Kidney (tissue), 14 donors: Measurements from ENCODE around the gene XDH. TPM values are rescaled to one million over a fixed set of nuclear protein-coding genes. Genes with fewer than 3 reads are reported as not detected.

Experiments
- DNase-seq, 5 donors: peaks; one replicate each; pipeline ENCODE4 v3.0.0-alpha.2; 2013 to 2020
- FAIRE-seq: peaks from 2 replicates; lab custom pipeline; 2012; peaks lifted over from hg19 to GRCh38; lab: Jason Lieb, UNC
- H3K27ac ChIP-seq, 2 donors: one replicate each; pipeline ENCODE4 v1.7.0; 2013; ENCODE audit warnings: low read depth in 2 of 2, low read length in 2 of 2, inconsistent platforms in 1 of 2
- H3K27me3 ChIP-seq: one replicate; pipeline ENCODE4 v1.7.1; 2013; ENCODE audit warnings: low read length, inconsistent platforms; ENCODE audit not compliant: control insufficient read depth, insufficient read depth
- H3K36me3 ChIP-seq, 3 donors: one replicate each; pipeline versions ENCODE4 v1.7.0 to v1.7.1; 2013; ENCODE audit warnings: low read length in 3 of 3, control low read depth in 1 of 3, inconsistent platforms in 1 of 3; ENCODE audit not compliant: insufficient read depth in 3 of 3, control insufficient read depth in 2 of 3
- H3K4me1 ChIP-seq, 3 donors: one replicate each; pipeline versions ENCODE4 v1.7.0 to v1.7.1; 2013; ENCODE audit warnings: low read length in 3 of 3, inconsistent platforms in 1 of 3, low read depth in 1 of 3; ENCODE audit not compliant: control insufficient read depth in 2 of 3, insufficient read depth in 2 of 3
- H3K4me3 ChIP-seq, 3 donors: one replicate each; pipeline versions ENCODE4 v1.7.0 to v1.8.1; 2013; ENCODE audit warnings: low read length in 3 of 3, control low read depth in 1 of 3, inconsistent platforms in 1 of 3
- H3K9ac ChIP-seq, 3 donors: one replicate each; pipeline versions ENCODE4 v1.7.0 to v1.7.1; 2013; ENCODE audit warnings: low read length in 3 of 3, control low read depth in 1 of 3, inconsistent platforms in 1 of 3
- H3K9me3 ChIP-seq, 3 donors: one replicate each; pipeline versions ENCODE4 v1.7.0 to v1.7.1; 2013; ENCODE audit warnings: low read length in 3 of 3, control low read depth in 1 of 3, inconsistent platforms in 1 of 3; ENCODE audit not compliant: control insufficient read depth in 2 of 3, insufficient read depth in 1 of 3
- CTCF ChIP-seq: IDR thresholded peaks from 3 replicates; pipeline ENCODE4 v1.5.1; 2012; ENCODE audit warnings: mild to moderate bottlenecking, moderate library complexity, borderline replicate concordance; ENCODE audit not compliant: insufficient read depth; ENCODE audit errors: extremely low read depth
- intact Hi-C: fragments of 100-400 bp; cut with DNase I; formaldehyde crosslinking; loops from one replicate; pipeline ENCODE4 v1.11.1; 2022
- polyA plus RNA-seq: library from polyadenylated mRNA; stranded (reverse); fragments of 350-450 nt; fragmentation: Illumina TruSeq; extraction: RNeasy Lipid Tissue Mini Kit (QIAGEN cat#74804); gene quantifications from one replicate; pipeline ENCODE4 v1.2.3, GENCODE V29; 2014; ENCODE audit warnings: low read depth, low replicate concordance; ENCODE audit not compliant: insufficient read depth
- total RNA-seq: library from RNA; stranded (reverse); fragmentation: NEBNext Ultra II Directional; extraction: Animal tissue kit (Norgen Biotek cat#: 25700); gene quantifications from one replicate; pipeline ENCODE4 v1.2.1, GENCODE V29; 2021
- donor health status: control.
- donor health status: control.
- donor health status: control.
- donor health status: control.
- donor health status: control.
- donor health status: DM: yes; HTN: yes; CAD: no.
- donor health status: Normal renal cell carcinoma (clear cell type).

XDH gene
- total and polyA plus RNA-seq, 2 donors from 2014 or later: 3.1 TPM; not detected in 1

- intact Hi-C loops: no loop called here
- H3K9me3 ChIP-seq: no peaks in the 10 kb centered on the region
- no peaks in the 10 kb centered on the region for H3K4me1 ChIP-seq
- no peak overlapping the region for H3K4me3 ChIP-seq
- no peak for TF ChIP-seq CTCF
- no peaks in the 10 kb centered on the region for H3K36me3 ChIP-seq
- FAIRE-seq: no peak
- DNase-seq: no peak
- H3K9ac ChIP-seq: no peak overlapping the region
- H3K27me3 ChIP-seq: no peaks in the 10 kb centered on the region
- H3K27ac ChIP-seq: no peak overlapping the region
Measured at GRCh38 chr2:31387850-31388249, 26.7 kb downstream of the XDH start.

DNA sequence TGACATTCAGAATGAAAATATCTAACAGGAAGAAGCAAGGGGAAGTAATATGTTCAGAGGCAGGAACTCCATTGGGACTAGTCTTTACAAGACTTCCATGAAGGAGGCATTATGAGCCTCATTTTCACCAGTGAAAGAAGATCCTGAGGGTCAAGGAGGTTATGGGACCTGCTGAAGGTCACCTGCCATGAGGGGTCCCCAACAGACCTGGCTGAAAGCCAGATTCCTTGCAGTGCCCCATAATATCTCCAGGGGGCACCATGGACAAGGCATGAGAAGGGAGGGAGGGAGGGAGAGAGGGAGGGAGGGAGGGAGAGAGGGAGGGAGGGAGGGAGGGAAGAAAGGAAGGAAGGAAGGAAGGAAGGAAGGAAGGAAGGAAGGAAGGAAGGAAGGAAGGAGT, 27.9 kb downstream of the XDH start:
- Histone ChIP-seq H3K4me3 (no peak overlapping the region), H3K9ac (no peak overlapping the region), H3K36me3 (no peaks in the 10 kb centered on the region), H3K4me1 (no peaks in the 10 kb centered on the region), H3K27ac (no peak overlapping the region), H3K27me3 (no peaks in the 10 kb centered on the region), H3K9me3 (no peaks in the 10 kb centered on the region)
- no peak for TF ChIP-seq CTCF
- FAIRE-seq (no peak), DNase-seq (peak in 1 of 5 donors; percentile 23)
- intact Hi-C loops: no loop called here

DNA sequence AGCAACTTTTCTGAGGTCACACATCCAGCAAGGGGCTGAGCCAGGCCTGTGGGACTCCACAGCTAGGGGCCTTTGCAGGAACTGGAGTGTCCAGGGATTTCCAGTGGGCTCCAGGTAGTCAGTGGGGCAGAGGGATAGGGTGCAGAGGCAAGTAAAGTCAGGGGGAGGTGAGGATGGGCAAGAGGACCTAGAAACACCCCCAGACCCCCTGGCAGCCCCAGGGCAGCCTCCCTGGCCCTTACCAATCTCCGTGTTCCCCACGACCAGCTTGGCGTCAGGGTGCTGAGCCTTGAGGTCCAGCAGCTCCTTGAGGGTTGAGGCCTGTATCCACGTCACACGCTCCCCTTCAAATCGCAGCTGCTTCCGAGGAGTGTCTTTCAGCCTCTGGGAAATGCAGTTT, 28.4 kb downstream of the XDH start:
- FAIRE-seq (no peak), DNase-seq (no peak)
- no peak for TF ChIP-seq CTCF
- intact Hi-C loops: no loop called here
- Histone ChIP-seq H3K36me3 (no peaks in the 10 kb centered on the region), H3K9ac (no peak overlapping the region), H3K9me3 (no peaks in the 10 kb centered on the region), H3K4me3 (no peak overlapping the region), H3K27me3 (no peaks in the 10 kb centered on the region), H3K4me1 (no peaks in the 10 kb centered on the region), H3K27ac (no peak overlapping the region)

GRCh38 chr2:31384771-31385276, 29.7 kb downstream of the XDH start:
- TF ChIP-seq CTCF: no peak
- Histone ChIP-seq H3K4me1 (no peaks in the 10 kb centered on the region), H3K27ac (no peak overlapping the region), H3K27me3 (no peaks in the 10 kb centered on the region), H3K36me3 (no peaks in the 10 kb centered on the region), H3K9me3 (no peaks in the 10 kb centered on the region), H3K4me3 (no peak overlapping the region), H3K9ac (no peak overlapping the region)
- DNase-seq (no peak), FAIRE-seq (no peak)
- intact Hi-C loops: no loop called here
